GM18526 (cell line): Measurements from ENCODE around the gene TCF7L1.

Source experiments
- POLR2A ChIP-seq: IDR thresholded peaks from 3 replicates; pipeline ENCODE4 v1.6.1; 2011; ENCODE audit not compliant: insufficient read length; ENCODE audit errors: extremely low read depth

Gene TCF7L1

GRCh38 chr2:85242321-85242720 is 109.1 kb downstream of the TCF7L1 start:
- no peak for TF ChIP-seq POLR2A

- no peak for TF ChIP-seq POLR2A
Observed at GRCh38 chr2:85243101-85244072, 110.2 kb downstream of the TCF7L1 start.

- TF ChIP-seq POLR2A = no peak
Observed at GRCh38 chr2:85244828-85245227, 111.6 kb downstream of the TCF7L1 start.

GRCh38 chr2:85245891-85246290 is 112.7 kb downstream of the TCF7L1 start:
- no peak for TF ChIP-seq POLR2A

- no peak for TF ChIP-seq POLR2A
Observed at GRCh38 chr2:85246348-85246747, 113.2 kb downstream of the TCF7L1 start.

GRCh38 chr2:85247610-85248009 is 114.4 kb downstream of the TCF7L1 start:
- TF ChIP-seq POLR2A = no peak

GRCh38 chr2:85248773-85249509 is 115.7 kb downstream of the TCF7L1 start:
- no peak for TF ChIP-seq POLR2A

GRCh38 chr2:85250045-85250444 is 116.9 kb downstream of the TCF7L1 start:
- no peak for TF ChIP-seq POLR2A

GRCh38 chr2:85251070-85251616 is 118.0 kb downstream of the TCF7L1 start:
- no peak for TF ChIP-seq POLR2A

GRCh38 chr2:85253890-85254289 is 120.7 kb downstream of the TCF7L1 start:
- TF ChIP-seq POLR2A = no peak

- no peak for TF ChIP-seq POLR2A
Observed at GRCh38 chr2:85254540-85255300, 121.5 kb downstream of the TCF7L1 start.

- no peak for TF ChIP-seq POLR2A
Observed at GRCh38 chr2:85255456-85255812, 122.2 kb downstream of the TCF7L1 start.

GRCh38 chr2:85255813-85256594 is 122.8 kb downstream of the TCF7L1 start:
- no peak for TF ChIP-seq POLR2A

- TF ChIP-seq POLR2A = no peak
Observed at GRCh38 chr2:85257359-85257969, 124.3 kb downstream of the TCF7L1 start.
